ENCODE data around the gene FBLN5.

The FBLN5 gene, protein sequence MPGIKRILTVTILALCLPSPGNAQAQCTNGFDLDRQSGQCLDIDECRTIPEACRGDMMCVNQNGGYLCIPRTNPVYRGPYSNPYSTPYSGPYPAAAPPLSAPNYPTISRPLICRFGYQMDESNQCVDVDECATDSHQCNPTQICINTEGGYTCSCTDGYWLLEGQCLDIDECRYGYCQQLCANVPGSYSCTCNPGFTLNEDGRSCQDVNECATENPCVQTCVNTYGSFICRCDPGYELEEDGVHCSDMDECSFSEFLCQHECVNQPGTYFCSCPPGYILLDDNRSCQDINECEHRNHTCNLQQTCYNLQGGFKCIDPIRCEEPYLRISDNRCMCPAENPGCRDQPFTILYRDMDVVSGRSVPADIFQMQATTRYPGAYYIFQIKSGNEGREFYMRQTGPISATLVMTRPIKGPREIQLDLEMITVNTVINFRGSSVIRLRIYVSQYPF

DNA sequence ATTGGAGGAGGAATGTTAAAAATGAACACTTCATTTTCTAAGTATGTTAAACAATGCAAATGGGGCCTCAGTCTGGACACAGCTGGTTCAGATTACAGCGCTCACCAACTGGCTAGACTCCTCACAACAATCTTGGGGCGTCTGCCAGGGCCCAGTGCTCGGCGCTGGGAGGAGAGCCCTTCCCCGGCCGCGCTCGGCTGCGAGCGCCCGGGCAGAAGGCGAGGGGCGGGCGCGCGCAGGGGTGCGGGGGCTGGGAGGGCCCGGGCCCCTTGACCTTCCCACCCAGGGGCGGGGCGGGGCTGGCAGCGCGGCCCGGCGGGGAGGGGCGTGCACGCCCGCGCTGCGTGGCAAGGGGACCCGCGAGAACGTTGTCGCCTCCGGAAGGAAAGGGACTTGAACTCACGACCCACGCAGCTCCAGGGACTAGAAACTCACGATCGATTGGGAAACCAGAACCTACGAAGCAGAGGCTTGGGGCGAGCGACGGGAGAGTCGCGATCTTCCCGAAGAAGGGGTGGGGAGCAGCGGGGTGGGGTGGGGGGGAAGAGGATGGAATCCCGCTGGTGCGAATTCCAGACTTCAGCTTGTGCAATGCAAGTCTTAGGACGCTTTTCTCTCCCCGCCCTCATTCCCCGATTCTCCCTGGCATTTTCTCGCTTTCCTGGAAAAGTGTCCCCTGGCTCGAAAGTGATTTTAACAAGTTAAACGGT lies at the start of gene FBLN5:
TSS of gene FBLN5 (minus strand) at position 220 of the 710 bp plus-strand sequence. CDS start 465 bp downstream, outside the sequence.
- peak; percentile 32 for DNase-seq

DNA sequence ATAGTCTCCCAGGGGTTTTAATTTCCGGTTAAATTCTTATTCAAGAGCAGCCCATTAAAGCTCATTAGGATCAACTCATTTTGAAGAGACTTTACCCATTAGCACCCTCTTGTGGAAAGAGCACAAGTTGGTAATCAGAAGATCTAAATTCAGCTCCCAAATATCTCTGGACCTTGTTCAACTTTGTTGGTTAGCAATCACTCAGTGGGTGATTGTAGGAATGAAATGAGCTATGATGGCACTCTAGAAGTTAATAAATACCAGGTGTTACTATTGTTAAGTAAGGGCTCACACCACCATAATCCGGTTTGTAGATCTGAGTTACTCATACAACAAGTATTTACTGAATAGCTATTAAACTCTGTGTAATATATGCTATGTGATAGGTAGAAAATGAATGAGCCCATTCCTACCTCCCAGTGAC lies 49.5 kb upstream of the FBLN5 start:
- DNase-seq: no peak

DNA sequence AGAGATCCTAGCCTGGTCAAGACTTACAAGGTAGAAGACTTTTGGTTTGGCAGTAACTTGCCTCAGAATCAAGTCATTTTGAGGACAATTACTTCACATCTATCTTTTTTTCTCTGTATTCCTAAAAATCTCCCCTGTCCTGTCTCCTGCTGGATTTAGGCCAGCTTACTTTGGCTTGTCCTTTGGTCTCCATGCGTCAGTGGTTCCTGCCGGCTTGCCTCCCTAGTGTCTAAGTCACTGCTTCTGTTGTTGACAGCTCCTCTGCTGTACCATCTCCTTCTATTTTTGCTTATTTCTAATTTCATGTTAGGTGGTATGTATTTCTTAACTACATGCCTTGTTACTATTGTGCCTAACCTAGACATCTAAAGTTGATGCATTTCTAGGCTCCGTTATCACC lies 39.7 kb upstream of the FBLN5 start:
- DNase-seq: no peak

DNA sequence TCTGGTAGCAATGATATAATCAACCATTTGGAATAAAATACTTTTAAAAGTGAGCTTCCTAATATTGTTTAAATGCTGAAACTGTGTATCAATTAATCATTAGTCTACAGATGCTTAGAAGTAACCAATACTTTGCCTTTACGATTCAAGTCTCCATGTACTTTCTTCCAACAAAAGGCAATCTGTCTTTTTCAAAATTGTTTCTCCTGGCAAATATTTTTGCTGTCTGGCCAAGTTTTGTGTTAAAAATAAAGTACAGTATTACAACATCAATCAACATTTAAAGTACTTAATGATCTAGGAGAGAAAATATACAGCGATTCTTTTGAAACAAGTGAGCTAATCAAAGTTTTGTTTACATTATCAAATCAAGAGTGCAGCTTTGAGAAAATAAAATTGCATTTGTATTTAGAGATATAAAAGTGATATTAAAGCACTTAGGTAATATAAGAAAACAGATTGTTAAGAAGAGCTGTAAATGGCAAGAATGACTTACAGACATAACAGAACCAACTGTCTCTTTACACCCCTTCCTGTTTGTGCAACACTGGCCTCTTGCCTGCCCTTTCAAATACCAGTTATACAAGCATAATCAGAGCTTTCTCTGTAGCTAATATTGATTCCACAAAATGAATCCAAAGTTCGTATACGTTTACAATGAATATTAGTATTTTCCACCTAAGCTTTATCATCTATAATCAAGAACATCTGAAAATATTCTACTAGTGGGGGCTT lies 38.2 kb upstream of the FBLN5 start:
- DNase-seq: no peak

DNA sequence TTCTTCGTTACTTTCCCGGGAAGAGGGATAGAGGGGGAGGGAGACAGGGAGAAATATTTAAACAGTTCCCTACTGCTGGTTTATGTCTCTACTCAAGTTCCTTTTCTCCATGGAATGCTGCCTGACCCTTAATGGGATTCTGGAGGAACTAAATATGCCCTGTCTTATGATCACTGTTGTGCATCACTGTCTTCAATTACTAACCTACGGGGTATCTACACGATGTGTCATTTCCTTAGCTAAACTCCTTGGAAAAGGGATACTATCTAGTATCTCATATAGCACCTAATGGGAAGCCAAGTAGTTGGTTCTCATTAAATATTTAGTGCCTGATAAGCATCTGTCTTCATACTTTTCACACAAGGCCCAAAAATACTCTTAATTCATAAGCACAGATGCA lies 37.5 kb upstream of the FBLN5 start:
- no peak for DNase-seq

DNA sequence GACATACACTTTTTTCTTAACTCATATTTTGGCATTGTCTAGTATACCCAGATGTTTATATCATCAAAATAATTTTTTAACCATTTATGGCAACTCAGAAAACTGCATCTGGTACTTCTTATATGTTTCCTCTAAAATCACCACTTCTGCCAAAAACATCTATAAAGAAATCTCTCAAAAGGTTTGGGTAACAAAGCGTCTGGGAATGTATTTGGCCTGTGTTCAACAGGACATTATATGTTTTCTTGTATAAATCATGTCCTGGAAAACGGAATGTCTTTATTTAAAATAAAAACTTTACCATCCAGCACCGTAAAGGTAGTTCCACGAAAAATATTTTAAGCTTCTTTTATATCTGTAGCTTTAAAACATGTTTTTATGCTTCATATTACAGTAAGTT lies 36.1 kb upstream of the FBLN5 start:
- DNase-seq: no peak

DNA sequence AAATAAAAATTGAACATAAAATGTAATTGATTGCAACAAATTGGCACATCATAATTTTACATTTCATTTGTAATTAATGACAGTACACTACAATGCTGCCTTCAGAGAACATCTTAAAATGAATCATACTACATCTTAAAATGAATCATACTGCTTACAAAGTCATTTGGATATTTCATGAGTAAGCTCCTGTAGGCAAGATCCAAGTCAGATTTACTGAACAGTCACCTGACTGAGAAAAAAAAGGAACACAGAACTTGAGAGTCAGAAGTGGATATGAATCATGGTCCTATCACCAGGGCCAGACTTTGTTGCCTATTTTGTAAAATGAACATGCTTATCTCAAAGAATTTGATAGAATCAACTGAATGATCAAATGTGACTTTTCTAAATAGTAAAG lies 32.7 kb upstream of the FBLN5 start:
- peak; percentile 45 for DNase-seq

DNA sequence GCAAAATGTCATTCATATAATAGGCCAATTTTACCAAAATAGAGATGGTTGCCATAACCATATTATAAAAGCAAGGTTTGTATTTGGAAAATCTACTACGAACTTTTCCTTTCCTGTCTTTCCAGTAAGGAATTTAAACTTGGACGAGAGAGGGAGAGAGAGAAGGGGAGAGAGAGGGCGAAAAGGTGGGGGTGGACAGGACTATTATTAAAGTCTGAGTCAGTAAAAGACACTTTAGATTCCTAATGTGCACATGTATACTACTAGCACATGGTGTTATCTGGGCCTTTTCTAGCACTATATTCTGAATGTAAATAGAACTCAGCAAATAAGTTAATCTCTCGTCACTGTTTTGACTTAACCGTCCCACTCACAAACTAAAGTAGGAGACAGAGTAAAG lies 30.4 kb upstream of the FBLN5 start:
- DNase-seq: no peak

DNA sequence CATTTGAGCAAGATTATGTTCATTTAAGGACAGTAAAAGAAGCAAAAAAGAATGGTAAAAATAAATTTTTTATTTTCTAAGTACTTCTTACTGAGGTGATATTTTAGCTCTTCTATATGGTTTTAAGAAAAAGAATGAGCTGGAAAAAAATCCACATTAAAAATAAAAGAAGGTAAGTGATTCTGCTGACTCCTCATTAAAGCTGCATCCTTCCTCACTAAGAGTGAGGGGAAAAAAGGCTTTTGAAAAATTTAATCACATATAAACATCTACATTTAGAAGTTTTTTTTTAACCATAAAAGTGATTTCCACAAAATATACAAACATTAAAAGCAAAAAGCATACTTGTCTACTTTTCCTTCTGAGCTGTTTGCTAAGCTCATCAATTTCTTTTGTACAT lies 28.3 kb upstream of the FBLN5 start:
- DNase-seq: no peak

DNA sequence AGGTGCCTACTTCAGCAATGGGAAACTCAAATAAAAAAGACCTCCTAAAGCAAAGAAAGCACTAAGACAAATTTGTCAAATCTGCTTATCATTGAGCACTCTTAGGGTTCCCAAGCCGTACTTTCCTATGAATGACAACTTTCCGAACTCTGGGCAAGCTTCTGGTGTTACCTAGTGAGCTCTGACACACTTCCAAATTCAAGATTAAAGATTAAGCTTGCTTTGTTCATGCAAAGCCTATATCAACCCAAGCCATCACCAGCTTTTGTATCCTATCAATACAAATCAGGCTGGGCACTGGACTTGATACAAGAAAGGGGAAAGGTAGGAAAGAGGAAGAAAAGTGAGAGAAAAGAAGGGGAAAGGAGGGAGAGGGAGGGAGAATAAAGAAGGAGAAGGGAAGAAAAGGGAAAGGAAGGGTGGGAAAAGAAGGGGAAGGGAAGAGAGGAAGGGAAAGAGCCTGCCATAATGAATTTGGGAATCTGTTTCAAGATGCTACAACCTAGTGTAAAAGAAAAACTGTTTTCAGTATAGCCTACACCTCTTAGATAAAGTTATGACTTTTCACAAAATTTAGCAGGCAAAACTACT lies 23.8 kb upstream of the FBLN5 start:
- DNase-seq: no peak

DNA sequence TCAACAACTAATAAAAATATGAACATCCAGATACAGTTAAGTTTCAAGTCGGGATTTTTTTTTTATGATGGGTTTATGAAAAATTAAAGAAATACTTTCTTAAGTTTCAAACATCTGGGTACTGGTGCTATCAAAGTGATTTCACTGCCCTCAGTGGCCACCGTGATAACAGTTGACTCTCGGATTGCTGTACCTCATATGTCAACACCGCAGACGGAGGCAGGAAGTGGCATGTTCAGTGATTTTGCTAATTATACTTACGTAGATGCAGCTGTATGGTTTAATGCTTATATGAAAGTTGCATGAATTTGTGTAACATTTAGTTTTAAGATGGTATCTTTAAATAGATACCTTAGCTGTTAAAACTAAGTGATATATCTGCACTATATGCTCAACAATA lies 20.8 kb upstream of the FBLN5 start:
- no peak for DNase-seq

DNA sequence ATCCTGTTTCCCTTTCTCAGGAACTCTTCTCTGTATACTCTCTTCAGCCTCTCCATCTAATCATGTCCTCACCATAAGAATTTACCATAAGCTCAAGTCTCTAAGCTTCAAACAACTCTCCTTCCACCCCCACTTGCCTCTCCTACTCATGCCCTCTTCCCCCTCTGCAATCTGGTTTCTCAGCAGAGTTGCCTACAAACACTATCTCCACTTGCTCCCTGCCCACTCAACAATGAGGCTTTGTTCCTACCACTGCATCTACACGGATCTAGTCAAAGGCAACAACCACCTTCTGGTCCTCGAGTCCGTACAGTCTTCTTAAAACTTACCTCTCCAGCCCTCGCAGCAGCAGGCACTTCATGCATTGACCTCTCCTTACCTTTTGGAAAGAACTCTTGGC lies 17.2 kb upstream of the FBLN5 start:
- DNase-seq: no peak

DNA sequence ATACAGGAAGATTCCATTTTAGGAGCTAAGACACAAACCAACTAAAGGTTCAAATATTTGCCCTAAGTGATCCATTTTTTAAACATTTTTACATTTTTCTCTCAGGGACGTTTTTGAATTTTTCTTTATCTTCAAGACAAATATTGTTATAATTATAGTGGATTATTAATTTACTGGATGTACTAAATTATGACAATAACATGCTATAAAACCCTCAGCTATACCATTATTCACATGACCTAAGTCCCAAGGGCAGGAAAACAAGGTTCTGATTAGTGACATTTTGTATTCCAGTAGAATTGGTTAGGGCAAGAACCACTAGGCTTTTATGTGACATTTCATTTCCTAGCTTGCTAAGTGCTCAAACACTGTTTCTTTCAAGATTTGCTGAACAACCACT lies 16.5 kb upstream of the FBLN5 start:
- DNase-seq: no peak

DNA sequence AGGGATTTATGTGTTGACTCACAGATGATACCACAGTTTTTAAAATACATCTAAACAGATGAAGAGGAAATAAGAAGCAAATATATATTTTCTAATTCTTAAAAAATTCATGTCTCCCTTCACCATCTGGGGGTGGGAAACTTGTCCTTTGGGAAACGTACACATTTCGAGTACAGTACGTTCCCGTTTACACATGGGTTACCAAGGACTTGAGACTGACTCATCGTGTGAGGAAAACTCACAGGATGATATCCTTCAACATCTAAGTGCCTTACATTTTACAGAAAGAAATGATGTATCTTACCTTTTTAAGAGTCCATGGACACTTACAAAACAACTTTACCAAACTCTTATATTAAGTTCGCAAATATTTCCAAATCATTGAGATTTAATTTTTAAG lies 16.0 kb upstream of the FBLN5 start:
- no peak for DNase-seq

DNA sequence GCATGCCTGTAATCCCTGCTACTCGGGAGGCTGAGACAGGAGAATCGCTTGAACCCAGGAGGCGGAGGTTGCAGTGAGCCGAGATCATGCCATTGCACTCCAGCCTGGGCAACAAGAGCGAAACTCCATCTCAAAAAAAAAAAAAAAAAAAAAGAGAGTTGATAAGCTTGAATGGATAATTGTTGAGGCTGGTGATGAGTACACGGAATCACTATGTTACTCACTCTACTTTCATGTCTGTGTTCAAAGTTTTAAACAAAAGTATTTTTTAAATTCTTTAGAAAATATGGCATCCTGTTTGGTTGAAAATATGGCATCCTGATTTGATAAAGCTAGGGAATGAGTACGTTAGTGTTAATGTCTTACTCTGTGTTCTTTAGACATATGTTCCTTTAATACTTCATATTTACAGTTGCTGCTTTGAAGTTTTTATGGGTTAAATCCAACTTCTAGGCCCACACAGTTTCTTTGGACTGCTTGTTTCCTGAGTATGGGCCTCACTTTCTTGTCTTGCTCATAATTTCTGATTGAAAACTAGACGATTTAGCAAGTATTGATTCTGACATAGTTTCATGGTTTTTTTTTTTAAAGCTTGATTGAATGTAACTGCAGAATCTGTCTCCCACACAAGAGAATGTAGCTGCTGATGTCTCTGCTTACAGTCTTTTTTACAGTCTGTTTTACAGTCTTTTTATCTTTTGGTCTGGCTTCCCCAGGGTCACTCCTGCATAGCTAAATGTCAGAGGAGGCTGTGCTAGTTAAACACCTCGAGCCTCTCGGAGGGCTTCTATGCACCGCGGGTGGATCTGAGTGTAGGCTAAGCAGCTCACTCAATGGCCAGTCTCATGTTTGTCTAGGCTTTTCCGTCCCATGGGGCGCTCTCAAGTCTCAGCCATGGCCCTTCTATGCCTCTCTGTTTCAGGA lies 14.1 kb upstream of the FBLN5 start:
- DNase-seq: no peak

DNA sequence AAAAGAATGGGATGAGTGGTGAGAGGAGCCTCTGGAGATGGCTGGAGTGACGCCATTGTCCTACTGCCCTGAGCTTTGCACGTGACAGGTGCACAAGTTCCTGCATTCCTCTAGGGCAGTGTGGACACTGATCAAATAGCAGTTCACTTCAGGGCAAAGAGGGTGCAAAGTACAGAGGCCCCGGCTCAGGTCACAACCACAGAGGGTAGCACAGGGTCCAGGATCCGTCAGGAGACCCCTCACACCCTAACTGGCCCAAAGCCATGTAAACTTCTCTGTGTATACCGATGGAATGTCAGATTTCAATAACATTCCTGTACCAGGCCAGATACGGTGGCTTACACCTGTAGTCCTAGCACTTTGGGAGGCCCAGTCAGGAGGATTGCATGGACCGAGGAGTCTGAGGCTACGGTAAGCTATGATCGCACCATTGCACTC lies 10.4 kb upstream of the FBLN5 start:
- no peak for DNase-seq

DNA sequence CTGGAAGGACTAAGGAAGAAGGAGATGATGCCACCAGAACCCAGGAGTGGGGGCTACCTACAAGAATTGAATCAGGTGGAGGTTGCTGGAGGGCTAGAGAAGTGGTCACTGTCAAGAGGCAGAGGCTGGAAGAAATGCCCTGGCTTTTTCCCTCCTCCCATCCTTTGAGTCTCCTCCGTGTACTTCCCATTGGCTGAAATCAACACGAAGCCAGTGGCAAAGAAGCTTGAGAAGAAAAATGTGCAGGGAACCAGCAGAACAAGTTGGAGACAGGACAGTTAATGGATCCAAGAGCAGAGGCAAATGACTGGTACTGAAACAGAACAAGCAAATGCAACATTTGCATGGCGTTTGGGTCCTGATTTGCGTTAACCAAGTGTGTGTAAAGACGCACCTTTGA lies 9.1 kb upstream of the FBLN5 start:
- DNase-seq: no peak

DNA sequence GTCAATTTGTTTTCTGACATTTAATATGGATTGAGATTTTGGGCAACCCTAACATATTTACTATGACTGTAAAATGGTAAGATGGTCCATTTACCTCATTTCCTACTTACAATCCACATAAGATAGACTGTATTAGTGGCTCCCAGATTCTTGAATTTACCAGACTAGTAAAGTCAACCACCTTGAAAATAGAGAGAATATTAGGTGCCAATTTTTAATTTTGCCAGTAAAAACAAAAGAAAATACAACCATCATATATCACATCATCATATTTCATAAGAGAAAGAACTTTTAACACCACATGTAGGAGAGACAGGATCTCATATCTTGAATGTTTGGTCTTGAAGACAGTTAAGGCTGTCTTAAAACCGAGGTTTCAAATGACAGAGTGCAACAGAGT lies 7.7 kb upstream of the FBLN5 start:
- no peak for DNase-seq

DNA sequence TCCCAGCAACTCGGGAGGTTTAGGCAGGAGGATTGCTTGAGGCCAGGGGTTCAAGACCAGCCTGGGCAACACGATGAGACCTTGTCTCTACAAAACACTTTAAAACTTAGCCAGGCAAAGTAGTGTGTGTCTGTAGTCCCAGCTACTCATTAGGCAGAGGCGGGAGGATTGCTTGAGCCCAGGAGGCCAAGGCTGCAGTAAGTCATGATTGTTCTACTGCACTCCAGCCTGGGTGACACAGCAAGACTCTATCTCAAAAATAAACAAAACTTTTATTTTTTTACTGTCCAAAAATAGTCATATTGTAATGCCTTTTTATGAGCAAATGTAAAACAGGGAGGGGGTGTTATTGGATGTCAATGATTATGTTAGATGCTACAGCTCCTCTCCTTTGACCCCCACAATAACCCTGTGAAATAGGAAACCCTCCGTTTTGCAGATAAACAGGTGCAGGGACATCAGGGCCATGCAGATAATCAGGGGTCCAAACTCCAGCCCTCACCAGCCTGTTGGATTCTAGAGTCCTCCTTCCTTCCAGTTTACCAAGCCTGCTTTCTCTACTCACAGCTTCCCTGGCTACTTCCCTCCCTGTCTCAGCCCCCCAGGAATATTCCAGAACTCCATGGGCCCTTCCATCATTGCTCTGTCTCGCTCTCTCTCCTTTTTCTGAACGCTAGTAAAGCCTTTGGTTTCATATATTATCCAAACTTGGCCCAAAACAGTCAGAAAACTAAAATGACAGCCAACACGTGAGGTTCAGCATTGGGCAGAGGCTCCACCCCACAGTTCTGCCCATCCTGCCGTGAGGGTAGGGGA lies 5.9 kb upstream of the FBLN5 start:
- DNase-seq: no peak

DNA sequence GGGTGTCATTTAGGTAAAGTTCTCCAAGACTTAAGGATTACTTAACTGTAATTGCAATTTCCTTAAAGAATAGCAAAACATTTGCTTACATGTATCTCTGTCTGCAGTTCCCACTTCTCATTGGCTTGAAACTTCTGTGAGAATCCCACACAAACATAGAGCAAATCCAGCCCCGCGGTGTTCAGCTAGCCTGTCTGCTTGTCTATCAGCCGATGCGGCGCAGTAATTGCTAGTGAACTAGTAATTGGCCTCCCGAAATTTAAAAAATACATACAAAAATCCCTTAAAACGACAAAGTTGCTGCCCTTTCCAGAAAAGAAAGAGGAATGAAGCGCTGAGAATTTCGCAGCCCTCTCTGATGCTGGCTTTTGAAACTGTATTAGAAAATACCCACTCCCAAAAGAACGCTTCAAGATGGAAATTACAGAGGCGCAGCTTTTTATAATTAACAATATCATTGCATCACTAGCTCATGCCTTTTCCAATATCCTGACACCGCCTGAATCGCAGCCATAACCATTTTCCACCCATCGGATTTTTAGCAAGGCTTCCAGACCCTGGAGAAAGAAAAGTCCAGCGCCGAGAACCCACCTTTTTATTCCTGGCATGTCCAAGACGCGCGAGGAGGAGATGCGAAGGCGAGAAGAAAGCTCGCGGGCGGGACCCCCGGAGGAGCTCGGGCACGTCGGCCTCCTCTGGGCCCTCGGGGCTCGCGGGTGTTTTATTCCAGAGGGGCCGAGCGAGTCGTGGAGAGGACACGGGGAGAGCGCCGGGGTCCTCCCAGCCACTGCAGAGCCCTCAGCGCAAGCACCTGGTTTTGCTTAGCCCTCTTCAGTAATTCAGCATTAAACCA lies 646 bp downstream of the FBLN5 start:
- no peak for DNase-seq

All from 8988T (cell line).